ENCODE measurements around the gene MRGPRX3.
"Not testable (repeated sequence)": the region's sequence is repeated elsewhere in the genome, so short reads cannot be mapped to it uniquely, and the experiment has no call there.

Gene MRGPRX3

DNA sequence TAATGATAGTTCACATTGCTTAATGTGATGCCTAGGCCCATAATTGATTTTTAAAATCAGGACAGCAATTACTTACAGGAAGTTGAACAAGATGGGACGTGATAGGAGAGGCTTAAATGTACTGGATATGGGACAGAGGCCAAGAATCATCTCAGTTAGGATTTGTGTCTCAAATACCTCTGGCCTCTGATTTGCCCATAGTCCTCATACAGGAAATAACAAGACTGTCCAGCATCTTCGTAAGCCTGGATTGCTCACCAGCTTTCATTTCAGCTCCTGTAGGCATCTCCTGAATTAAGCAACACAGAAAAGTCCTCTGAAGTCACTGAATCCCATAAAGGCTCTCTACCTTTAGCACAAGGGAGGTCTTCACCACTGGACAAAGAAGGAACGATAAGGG is at the start of gene MRGPRX3:
MRGPRX3 (plus strand) TSS at position 231 of the 400 bp plus-strand sequence. CDS start 4,632 bp downstream, outside the sequence.
- DNase-seq (ENCODE audit: low spot score) = no peak

DNA sequence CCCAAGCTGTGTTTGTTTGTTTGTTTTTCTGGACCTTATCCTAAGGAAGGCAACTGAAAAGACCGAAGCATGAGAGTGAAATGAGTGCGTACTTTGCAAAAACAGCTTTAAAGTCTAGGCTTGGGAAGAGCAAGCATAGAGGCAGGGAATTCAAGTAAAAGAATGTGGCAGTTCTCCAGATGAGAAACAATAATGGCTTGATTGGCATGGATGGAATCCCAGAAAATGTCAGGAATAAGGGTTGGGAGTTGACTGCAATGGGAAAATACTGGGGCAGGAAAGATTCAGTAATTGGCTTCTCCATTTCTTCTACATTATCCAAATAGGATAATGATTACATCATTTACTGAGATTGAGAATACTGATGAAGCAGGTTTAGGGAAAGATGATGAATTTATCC is 44.0 kb upstream of the MRGPRX3 start:
- no peak for DNase-seq (ENCODE audit: low spot score)

DNA sequence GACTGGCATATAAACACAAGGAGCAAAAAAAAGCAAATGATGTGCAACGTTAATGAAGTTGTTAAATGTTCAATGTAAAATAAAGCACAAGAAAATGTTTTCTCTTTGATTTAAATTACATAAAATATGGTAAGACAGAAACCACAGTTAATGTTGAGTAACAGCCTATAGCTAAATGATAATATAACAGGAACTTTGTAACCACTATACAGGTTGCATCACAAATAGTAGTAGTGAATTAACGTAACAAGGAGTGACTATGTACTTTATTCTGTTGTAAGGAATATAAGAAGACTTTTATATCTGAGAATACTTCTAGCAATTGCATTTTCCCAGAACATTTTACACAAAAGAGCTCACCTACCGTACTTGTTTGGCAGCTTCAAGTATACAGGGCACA is 43.4 kb upstream of the MRGPRX3 start:
- no peak for DNase-seq (ENCODE audit: low spot score)

DNA sequence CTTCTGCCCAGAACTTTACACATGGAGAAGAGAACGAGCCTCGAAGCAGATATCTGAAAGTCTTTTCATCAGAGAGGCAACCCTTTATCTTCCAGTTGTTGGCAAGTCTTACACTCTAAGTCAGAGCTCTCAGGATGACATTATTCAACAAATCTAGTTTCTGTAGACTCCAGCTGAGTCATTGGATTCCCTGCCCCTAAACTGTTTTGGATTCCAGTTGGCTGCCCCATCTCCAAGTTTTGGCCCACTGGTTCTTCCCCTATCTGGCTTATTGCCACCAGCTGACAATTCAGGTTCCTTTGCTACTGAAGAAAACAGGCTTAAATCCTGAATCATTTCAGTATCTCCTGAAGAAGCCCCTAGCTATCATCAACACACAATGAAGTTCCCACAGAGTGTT is 40.6 kb upstream of the MRGPRX3 start:
- no peak for DNase-seq (ENCODE audit: low spot score)

DNA sequence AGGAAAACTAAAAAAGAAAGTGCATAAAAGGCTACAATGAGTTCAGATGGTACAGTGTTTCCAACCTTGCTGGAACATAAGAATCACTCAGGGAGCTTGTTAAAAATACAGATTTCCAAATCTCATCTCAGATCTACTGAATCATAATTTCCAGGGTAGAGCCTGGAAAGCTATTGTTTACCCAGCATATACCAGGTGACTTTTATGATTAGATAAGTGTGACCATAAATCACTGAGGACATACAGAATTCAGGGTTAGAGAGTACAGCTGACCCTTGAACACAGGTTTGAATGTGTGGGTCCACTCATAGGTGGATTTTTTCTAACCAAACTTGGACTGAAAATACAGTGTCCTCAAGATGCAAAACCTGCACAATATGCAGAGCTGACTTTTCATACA is 38.4 kb upstream of the MRGPRX3 start:
- DNase-seq (ENCODE audit: low spot score) = no peak

DNA sequence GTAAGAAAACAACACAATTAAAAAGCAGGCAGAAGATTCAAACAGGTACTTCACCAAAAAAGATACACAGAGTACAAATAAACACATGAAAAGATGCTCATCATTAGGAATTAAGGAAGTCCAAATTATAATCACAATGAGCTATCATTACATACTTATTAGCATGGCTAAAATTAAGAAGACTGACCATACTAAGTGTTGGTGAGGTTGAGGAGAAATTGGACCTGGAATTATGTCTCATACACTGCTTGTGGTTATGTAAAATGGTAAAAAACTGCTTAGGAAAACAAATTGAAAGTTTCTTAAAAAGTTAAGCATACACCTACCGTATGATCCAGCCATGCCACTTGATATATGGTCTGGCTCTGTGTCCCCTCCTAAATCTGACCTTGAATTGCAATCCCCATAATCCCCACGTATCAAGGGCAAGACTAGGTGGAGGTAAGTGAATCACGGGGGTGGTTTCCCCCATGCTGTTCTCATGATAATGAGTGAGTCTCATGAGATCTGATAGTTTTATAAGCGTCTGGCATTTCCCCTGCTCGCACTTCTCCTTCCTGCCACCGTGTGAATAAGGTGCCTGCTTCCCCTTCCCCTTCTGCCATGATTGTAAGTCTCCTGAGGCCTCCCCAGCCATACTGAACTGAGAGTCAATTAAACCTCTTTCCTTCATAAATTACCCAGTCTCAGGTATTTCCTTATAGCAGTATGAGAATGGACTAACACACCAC is 31.3 kb upstream of the MRGPRX3 start:
- no peak for DNase-seq (ENCODE audit: low spot score)

DNA sequence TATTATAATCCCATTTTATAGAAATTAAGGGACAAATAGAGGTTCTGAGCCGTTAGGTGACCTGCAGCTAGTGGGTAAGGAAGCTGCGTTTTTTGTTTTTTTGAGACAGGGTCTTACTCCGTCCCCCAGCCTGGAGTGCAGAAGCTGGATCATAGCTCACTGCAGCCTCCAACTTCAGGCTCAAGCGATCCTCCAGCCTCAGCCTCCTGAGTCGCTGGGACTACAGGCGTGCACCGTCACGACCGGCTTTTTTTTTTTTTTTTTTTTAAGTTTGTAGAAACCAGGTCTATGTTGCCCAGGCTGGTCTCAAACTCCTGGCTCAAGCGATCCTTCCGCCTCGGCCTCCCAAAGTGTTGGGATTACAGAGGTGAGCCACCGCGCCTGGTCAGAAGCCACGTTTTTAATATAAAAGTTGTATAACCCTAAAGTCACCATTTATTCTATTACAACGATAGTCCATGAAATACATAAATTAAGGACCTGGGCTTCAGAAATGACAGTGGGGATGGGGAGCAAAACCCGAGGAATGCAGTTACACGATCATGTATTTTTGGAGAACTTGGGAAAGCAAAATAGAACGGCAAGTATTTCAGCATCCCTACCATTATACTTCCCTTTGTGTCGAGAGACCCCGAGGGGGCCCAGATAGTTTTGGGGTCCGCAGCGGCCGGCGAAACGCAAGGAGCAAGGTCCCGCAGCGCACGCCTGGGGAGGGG is 27.1 kb upstream of the MRGPRX3 start:
- no peak for DNase-seq (ENCODE audit: low spot score)

DNA sequence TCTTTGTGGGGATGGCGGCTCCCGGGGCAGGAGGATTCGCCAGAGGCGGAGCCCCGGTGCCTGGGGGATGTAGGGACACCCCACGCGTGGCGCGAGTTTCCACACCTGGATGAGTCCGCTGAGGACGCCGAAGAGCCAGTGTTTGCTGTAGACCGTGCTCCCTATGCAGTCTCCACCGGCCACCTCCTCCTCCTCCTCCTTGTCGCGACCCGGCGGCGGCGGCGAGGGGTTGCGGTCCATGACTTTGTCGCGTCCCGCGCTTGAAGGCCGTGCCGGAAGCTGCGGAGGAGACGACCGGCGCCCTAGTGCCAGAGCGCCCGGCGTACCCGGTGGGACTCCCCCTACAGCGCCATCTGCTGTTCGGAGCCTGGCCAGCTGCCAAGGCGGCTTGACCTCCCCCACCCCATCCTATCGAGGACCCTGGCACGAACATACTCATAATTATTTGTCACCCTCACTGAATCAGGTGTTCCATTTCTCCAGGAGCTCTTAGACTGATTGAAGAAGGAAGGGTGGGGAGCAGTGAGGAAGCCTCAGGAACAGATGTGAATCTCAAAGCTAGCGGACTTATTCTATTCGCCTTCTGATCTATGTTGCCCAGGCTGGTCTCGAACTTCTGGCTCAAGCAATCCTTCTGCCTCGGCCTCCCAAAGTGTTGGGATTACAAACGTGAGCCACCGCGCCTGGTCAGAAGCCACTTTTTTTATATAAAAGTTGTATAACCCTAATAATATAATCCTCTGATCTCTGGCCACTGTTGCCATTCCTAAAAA is 26.4 kb upstream of the MRGPRX3 start, which contains the start of gene SAAL1:
SAAL1 (minus strand) TSS at position 281 of the 773 bp plus-strand sequence; CDS start at position 240, 41 bp downstream.
- peak; percentile 91 for DNase-seq (ENCODE audit: low spot score)

DNA sequence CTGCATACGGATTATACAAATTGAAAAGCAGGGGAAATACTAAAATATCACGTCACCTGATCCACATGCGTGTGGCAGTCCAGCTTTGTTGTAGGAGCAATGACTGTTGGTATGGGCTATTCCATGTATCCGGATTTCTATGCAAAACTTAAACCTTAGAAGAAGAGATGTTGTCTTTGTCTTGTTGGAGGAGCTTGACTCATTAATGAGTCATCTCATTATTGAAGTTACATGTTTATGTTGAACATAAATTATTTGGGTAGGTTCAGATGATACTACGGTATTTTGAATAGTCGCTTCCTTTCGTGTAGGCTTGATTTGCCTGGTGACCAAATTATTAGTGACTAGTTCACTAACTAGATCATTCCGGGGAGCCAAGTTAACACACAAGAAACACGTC is 25.7 kb upstream of the MRGPRX3 start:
- no peak for DNase-seq (ENCODE audit: low spot score)

DNA sequence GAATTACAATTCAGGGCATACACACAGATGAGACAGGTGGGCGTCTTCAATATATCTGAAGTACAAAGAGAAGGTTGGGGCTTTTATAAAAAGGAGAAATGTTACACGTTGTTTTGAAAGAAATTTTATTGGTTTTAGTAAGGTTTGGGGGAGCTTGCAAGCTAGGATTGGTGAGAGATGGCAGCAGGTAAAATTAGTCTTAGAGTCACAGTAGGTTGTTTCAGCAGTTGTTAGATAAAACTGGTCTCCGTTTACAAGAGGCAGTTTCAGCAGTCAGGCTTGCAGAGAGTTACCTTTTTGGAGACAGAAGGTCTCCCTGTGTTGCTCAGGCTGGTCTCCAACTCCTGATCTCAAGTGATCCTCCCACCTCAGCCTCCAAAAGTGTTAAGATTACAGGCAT is 24.1 kb upstream of the MRGPRX3 start:
- DNase-seq (ENCODE audit: low spot score) = no peak

DNA sequence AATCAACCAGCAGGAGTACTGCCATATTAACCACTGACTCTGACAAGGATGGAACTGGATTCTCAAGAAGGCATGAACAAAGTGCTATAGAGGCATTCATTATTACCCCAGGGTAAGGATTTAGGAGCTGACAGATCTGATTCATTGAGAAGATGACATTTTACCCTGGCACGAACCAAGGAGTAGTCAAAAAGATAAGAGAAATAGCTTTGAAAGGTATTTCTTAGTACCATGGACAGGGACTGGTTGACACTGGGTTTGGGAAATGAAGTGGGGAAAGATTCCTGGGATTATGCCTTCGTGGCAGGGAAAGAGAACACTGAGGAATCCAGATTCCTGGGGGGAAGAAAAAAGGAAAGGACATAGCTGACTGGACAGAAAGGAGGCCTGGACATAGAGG is 21.4 kb upstream of the MRGPRX3 start:
- no peak for DNase-seq (ENCODE audit: low spot score)

DNA sequence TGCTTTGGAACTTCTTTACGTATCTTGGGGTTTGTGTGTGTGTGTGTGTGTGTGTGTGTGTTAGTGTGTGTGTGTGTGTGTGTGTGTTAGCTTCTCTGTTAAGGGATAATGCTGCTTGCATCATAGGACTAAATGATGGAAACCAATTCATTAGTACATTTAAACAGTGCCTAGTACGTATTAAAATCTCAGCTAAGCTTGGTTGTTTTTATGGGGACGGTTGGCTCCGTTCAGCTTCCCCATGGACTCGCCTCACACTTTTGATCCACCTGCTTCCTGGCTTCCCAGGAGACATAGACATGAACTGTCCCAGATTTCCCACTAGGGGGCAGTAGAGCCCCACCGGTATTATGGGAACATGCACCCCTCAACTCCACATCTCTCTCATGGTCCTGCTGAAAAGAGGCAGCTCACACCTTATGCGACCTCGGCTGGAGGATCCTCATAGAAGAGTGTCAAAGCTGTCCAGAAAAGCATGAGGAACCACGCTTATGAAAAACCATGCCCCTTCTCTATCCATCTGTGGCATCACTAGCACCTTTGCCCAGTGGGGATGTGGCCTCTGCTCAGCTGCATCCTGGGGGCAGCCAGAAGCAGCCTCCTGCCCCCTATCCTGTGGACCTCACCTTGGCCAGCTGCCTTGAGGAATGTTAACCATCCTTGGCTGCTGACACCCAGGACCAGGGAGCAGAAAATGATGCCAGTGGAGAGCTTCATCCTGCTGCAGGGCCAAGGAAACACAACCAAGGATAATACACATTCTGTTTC is 16.8 kb upstream of the MRGPRX3 start:
- peak; percentile 74 for DNase-seq (ENCODE audit: low spot score)

DNA sequence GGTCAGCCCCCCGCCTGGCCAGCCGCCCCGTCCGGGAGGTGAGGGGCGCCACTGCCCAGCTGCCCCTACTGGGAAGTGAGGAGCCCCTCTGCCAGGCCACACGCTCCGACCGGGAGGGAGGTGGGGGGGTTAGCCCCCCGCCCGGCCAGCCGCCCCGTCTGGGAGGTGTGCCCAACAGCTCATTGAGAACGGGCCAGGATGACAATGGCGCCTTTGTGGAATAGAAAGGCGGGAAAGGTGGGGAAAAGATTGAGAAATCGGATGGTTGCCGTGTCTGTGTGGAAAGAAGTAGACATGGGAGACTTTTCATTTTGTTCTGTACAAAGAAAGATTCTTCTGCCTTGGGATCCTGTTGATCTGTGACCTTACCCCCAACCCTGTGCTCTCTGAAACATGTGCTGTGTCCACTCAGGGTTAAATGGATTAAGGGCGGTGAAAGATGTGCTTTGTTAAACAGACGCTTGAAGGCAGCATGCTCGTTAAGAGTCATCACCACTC is 11.0 kb upstream of the MRGPRX3 start:
- DNase-seq (ENCODE audit: low spot score) = not testable (repeated sequence)

DNA sequence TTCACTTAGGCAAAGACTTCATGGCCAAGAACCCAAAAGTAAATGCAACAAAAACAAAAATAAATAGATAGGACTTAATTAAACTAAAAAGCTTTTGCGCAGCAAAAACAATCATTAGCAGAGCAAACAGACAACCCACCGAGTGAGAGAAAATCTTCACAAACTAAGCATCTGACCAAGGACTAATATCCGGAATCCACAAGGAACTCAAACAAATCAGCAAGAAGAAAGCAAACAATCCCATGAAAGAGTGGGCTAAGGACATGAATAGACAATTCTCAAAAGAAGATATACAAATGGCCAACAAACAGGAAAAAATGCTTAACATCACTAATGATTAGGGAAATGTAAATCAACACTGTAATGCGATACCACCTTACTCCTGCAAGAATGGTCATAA is 1.3 kb upstream of the MRGPRX3 start:
- DNase-seq (ENCODE audit: low spot score) = not testable (repeated sequence)

DNA sequence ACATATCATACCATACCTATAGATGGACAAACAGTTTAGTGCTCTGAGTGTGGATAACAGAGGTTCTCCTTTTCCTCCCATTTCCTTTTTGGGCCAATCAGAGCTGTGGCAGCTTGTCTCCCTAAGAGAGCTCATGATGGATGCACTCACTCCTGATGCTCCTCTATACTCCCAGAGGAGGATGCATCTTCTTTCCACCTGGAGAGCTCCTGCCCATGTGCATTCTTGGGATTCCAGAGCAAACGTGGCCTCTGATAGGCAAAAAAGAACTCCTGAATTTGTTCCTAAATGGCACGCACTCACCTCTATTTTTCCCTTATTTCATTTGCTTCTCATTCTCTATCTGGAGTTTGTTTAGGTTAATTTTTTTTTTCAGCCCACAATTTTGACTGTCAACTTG is 2.9 kb downstream of the MRGPRX3 start:
- no peak for DNase-seq (ENCODE audit: low spot score)

DNA sequence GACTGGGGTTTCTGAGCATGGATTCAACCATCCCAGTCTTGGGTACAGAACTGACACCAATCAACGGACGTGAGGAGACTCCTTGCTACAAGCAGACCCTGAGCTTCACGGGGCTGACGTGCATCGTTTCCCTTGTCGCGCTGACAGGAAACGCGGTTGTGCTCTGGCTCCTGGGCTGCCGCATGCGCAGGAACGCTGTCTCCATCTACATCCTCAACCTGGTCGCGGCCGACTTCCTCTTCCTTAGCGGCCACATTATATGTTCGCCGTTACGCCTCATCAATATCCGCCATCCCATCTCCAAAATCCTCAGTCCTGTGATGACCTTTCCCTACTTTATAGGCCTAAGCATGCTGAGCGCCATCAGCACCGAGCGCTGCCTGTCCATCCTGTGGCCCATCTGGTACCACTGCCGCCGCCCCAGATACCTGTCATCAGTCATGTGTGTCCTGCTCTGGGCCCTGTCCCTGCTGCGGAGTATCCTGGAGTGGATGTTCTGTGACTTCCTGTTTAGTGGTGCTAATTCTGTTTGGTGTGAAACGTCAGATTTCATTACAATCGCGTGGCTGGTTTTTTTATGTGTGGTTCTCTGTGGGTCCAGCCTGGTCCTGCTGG is 4.9 kb downstream of the MRGPRX3 start:
- no peak for DNase-seq (ENCODE audit: low spot score)

DNA sequence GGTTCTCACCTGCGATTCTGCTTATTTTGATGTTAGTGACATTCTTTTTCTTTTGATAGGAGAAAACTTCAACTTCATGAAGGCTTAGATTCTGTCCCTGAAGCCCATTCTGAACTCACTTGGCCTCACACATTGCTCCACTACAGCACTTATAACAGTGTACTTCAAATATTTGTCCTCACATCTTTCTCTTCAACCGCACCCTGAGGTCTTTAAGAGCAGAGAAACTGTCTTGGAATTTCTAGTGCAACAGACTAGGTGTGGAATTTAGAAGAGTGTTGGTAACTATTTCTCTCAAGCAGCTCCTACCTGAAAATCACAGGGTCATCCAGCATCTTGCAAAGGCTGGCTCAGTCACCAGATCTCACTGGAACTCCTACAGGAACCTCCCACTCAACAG is 7.8 kb downstream of the MRGPRX3 start:
- no peak for DNase-seq (ENCODE audit: low spot score)

DNA sequence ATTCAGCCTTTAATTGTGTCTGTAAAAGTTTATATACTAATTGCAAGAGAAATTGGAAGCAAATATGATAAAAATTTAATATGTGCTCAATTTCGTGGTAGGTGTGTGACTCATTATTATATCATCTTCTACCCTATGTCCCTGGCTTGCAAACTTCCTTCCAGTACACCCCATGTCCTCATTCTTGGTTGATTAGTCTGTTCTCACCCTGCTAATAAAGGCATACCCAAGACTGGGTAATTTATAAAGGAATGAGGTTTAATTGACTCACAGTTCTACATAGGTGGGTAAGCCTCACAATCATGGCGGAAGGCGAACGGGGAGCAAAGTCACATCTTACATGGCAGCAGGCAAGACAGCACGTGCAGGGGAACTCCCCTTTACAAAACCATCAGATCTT is 11.9 kb downstream of the MRGPRX3 start:
- no peak for DNase-seq (ENCODE audit: low spot score)

DNA sequence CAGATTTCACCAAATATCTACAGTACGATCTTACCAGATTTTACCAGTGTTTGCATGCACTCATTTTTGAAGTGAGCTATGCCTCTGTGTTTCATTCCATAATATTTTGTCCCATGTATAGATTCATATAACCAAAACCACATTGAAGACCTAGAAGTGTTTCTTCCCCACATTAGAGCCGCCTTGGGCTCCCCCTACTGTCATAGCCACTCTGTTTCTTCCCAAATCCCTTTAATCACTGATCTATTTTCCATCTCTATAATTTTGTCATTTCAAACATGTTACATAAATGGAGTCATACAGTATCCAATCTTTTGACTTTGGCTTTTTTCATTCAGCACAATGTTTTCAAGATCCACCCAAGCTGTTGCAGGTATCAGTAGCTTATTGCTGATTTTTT is 12.7 kb downstream of the MRGPRX3 start:
- no peak for DNase-seq (ENCODE audit: low spot score)

DNA sequence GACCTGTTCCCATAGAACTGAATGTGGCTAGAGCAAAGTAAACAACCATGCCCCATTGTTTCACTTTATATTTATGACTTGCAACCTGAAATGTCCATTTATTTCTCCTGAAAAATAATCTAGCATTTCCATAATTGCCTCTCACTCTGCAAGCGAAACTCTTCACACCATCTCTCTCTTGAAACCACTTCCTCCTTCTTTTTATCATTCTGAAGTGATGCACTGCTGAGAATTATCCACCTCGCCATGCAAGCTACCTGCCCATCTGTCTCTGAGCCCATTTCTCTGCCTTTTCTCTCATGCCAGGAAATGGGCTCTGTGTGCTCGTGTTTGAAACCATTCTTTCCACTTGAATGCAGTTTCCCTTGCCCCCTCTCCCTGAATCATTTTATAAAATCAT is 13.5 kb downstream of the MRGPRX3 start:
- no peak for DNase-seq (ENCODE audit: low spot score)

DNA sequence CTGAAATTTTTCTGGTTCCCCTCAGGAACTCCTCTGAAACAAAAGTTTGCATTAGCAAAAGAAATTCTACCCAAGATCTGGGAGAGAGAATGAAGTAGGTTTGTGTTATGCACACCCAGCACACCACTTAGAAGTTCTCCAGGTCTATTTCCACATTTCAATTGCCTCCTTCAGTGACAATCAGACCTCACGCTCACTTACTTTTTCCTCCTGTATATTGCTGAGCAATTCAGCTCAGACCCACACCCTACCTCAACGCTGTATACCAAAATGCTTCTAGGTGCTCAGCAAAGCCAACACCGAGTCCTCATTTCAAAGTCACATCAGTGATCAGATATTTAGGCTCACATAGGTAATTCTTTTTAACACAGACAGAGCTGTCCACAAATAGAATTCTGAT is 19.2 kb downstream of the MRGPRX3 start:
- DNase-seq (ENCODE audit: low spot score) = no peak
